PC-3 (cell line): ENCODE measurements around the gene ZNF800.

ENCODE experiments used
- CTCF ChIP-seq: fragments of 300-600 bp; sonication (generic); conservative IDR thresholded peaks from 2 replicates; pipeline ENCODE4 v1.5.1; 2017; ENCODE audit warnings: antibody characterized with exemption, low read depth, mild to moderate bottlenecking, low read length
- EZH2 ChIP-seq: fragments of 300-600 bp; sonication (generic); IDR thresholded peaks from one replicate; pipeline ENCODE4 v1.6.1; 2017; ENCODE audit warnings: antibody characterized with exemption, mild to moderate bottlenecking, low read length; ENCODE audit not compliant: unreplicated experiment
- EZH2phosphoT487 ChIP-seq: fragments of 300-600 bp; sonication (generic); IDR thresholded peaks from 2 replicates; pipeline ENCODE4 v1.6.1; 2018; ENCODE audit warnings: mild to moderate bottlenecking, antibody characterized with exemption, low read length, borderline replicate concordance

GRCh38 chr7:127322351-127322750 lies 70.2 kb downstream of the ZNF800 start:
- TF ChIP-seq CTCF (no peak), EZH2phosphoT487 (no peak), EZH2 (no peak)
